ENCODE data around the gene AKR1B15. TPM values are rescaled to one million over a fixed set of nuclear protein-coding genes. Genes with fewer than 3 reads are reported as not detected.

Gene AKR1B15
- total RNA-seq, 1 donor from 2014 or later: not detected

GRCh38 chr7:134542195-134542771 lies 6.6 kb upstream of the AKR1B15 start:
- Histone ChIP-seq H3K4me3 (ENCODE audit: low read depth, low read length) (no peak overlapping the region), H3K27me3 (ENCODE audit: control insufficient read depth, insufficient read depth, low read length) (peaks cover 2% of the 10 kb centered on the region), H3K36me3 (ENCODE audit: control insufficient read depth, insufficient read depth, low read length) (no peaks in the 10 kb centered on the region)
- TF ChIP-seq CTCF (IDR thresholded peaks at IDR 0.05; ENCODE audit: insufficient read depth, low read length, poor library complexity, severe bottlenecking): no peak
- no peak for DNase-seq (ENCODE audit: low read depth)

- no peak for TF ChIP-seq CTCF (IDR thresholded peaks at IDR 0.05; ENCODE audit: insufficient read depth, low read length, poor library complexity, severe bottlenecking)
- peaks cover 2% of the 10 kb centered on the region for H3K27me3 ChIP-seq (ENCODE audit: control insufficient read depth, insufficient read depth, low read length)
- H3K4me3 ChIP-seq (ENCODE audit: low read depth, low read length): no peak overlapping the region
- DNase-seq (ENCODE audit: low read depth): no peak
- no peaks in the 10 kb centered on the region for H3K36me3 ChIP-seq (ENCODE audit: control insufficient read depth, insufficient read depth, low read length)
Measured at GRCh38 chr7:134545380-134545779, 3.5 kb upstream of the AKR1B15 start.

- TF ChIP-seq CTCF (IDR thresholded peaks at IDR 0.05; ENCODE audit: insufficient read depth, low read length, poor library complexity, severe bottlenecking): no peak
Measured at GRCh38 chr7:134545918-134546317, 3.0 kb upstream of the AKR1B15 start.

GRCh38 chr7:134546955-134547354 lies 2.0 kb upstream of the AKR1B15 start:
- TF ChIP-seq CTCF (IDR thresholded peaks at IDR 0.05; ENCODE audit: insufficient read depth, low read length, poor library complexity, severe bottlenecking): no peak
- DNase-seq (ENCODE audit: low read depth): no peak
- no peaks in the 10 kb centered on the region for H3K27me3 ChIP-seq (ENCODE audit: control insufficient read depth, insufficient read depth, low read length)
- H3K4me3 ChIP-seq (ENCODE audit: low read depth, low read length): no peak overlapping the region
- no peaks in the 10 kb centered on the region for H3K36me3 ChIP-seq (ENCODE audit: control insufficient read depth, insufficient read depth, low read length)

More at GRCh38 chr7:134545918-134546317, 3.0 kb upstream of the AKR1B15 start:
- no peak for DNase-seq (ENCODE audit: low read depth)
- no peak overlapping the region for H3K4me3 ChIP-seq (ENCODE audit: low read depth, low read length)
- no peaks in the 10 kb centered on the region for H3K36me3 ChIP-seq (ENCODE audit: control insufficient read depth, insufficient read depth, low read length)
- peaks cover 2% of the 10 kb centered on the region for H3K27me3 ChIP-seq (ENCODE audit: control insufficient read depth, insufficient read depth, low read length)

- peak; percentile 32 for DNase-seq (ENCODE audit: low read depth)
- Histone ChIP-seq H3K4me3 (ENCODE audit: low read depth, low read length) (peak overlapping the region; percentile 23), H3K36me3 (ENCODE audit: control insufficient read depth, insufficient read depth, low read length) (no peaks in the 10 kb centered on the region), H3K27me3 (ENCODE audit: control insufficient read depth, insufficient read depth, low read length) (no peaks in the 10 kb centered on the region)
- peak; percentile 93 for TF ChIP-seq CTCF (IDR thresholded peaks at IDR 0.05; ENCODE audit: insufficient read depth, low read length, poor library complexity, severe bottlenecking)
Measured at GRCh38 chr7:134547397-134548054, 1.4 kb upstream of the AKR1B15 start.

GRCh38 chr7:134549366-134549765 lies 456 bp downstream of the AKR1B15 start:
- Histone ChIP-seq H3K36me3 (ENCODE audit: control insufficient read depth, insufficient read depth, low read length) (no peaks in the 10 kb centered on the region), H3K4me3 (ENCODE audit: low read depth, low read length) (no peak overlapping the region), H3K27me3 (ENCODE audit: control insufficient read depth, insufficient read depth, low read length) (no peaks in the 10 kb centered on the region)
- no peak for DNase-seq (ENCODE audit: low read depth)
- TF ChIP-seq CTCF (IDR thresholded peaks at IDR 0.05; ENCODE audit: insufficient read depth, low read length, poor library complexity, severe bottlenecking): no peak

Data from kidney epithelial cell (primary cell).